A673 (cell line): ENCODE measurements around the gene CLSTN3.

Experiments
- CTCF ChIP-seq: fragments of 300-800, 200-600 bp; sonication (generic); conservative IDR thresholded peaks from 2 replicates; pipeline ENCODE4 v1.5.1; 2017; ENCODE audit warnings: low read depth, mild to moderate bottlenecking, antibody characterized with exemption, low read length, moderate library complexity, mixed read lengths
- EZH2 ChIP-seq: fragments of 200-600 bp; sonication (generic); IDR thresholded peaks from 2 replicates; pipeline ENCODE4 v1.6.1; 2017; ENCODE audit warnings: borderline replicate concordance, low read depth, mild to moderate bottlenecking, mixed read lengths, antibody characterized with exemption, low read length; ENCODE audit not compliant: poor library complexity, severe bottlenecking

DNA sequence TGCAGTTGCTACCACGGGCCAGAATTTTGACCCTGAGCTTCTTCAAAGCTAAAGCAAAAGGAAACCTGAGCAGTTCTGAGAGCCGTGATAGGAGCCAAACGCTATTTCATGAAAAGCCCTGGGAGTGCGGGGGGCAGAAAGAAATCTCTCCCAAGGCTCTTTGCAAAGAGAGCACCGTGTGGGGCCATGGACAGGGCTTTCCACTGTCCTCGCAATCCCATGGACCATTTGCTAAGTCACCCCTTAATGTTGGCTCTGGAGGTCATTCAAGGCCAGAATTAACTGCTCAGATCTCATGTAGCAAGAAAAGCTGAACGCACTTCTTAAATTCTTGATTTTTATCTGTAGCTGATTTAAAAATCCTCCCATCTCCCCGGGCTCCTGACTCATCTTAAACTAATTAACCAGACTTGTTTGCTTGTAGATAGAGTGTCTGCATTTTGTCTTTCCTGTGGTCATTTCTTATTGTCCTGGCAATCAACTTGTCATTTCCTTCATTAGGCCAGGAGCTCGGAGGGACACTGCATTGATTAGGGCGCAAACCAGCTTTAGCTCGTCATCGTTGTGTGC is 24.8 kb downstream of the CLSTN3 start:
- TF ChIP-seq CTCF (no peak), EZH2 (no peak)
